ENCODE results near the gene CILP2. TPM values are rescaled to one million over a fixed set of nuclear protein-coding genes. Genes with fewer than 3 reads are reported as not detected.

CILP2 gene
- total RNA-seq, 1 experiment from 2014 or later = not detected

Other genes starting within 250 kb of the CILP2 start
- 20.1 and 23.1 TPM in 2 replicates for gene SUGP1, start 217.8 kb upstream of the CILP2 start, total RNA-seq (2014; rRNA removed; shearing (Covaris generic))
- 17.4 and 20.7 TPM in 2 replicates for gene MAU2, start 217.4 kb upstream of the CILP2 start, total RNA-seq (2014; rRNA removed; shearing (Covaris generic))
- 37.1 and 39.0 TPM in 2 replicates for gene GATAD2A, start 132.6 kb upstream of the CILP2 start, total RNA-seq (2014; rRNA removed; shearing (Covaris generic))
- gene TSSK6, start 22.7 kb upstream of the CILP2 start, total RNA-seq (2014; rRNA removed; shearing (Covaris generic)) = 1.4 and 1.7 TPM in 2 replicates
- gene NDUFA13, start 22.0 kb upstream of the CILP2 start, total RNA-seq (2014; rRNA removed; shearing (Covaris generic)) = 154 and 157 TPM in 2 replicates
- gene YJEFN3, start 9.4 kb upstream of the CILP2 start, total RNA-seq (2014; rRNA removed; shearing (Covaris generic)) = 0.08 and 0.32 TPM in 2 replicates
- gene PBX4, start 80.4 kb downstream of the CILP2 start, total RNA-seq (2014; rRNA removed; shearing (Covaris generic)) = 0.34 and 0.96 TPM in 2 replicates
- 2.5 and 3.0 TPM in 2 replicates for gene LPAR2, start 90.0 kb downstream of the CILP2 start, total RNA-seq (2014; rRNA removed; shearing (Covaris generic))
- 1.7 and 4.3 TPM in 2 replicates for gene GMIP, start 105.4 kb downstream of the CILP2 start, total RNA-seq (2014; rRNA removed; shearing (Covaris generic))
- gene ATP13A1, start 125.4 kb downstream of the CILP2 start, total RNA-seq (2014; rRNA removed; shearing (Covaris generic)) = 21.9 and 30.5 TPM in 2 replicates
- gene ZNF101, start 130.6 kb downstream of the CILP2 start, total RNA-seq (2014; rRNA removed; shearing (Covaris generic)) = 4.5 and 8.9 TPM in 2 replicates
- 4.5 and 5.3 TPM in 2 replicates for gene ZNF14, start 194.8 kb downstream of the CILP2 start, total RNA-seq (2014; rRNA removed; shearing (Covaris generic))